HEK293 (cell line): ENCODE results near the gene RSU1.

ENCODE experiments used
- MEIS1 ChIP-seq: sonication (generic); formaldehyde crosslinking; IDR thresholded peaks from 2 replicates; pipeline ENCODE4 v1.8.1; 2022; ENCODE audit warnings: missing genetic modification reagents, mild to moderate bottlenecking, borderline replicate concordance
- TSHZ1 ChIP-seq: fragments of 450-650 bp; formaldehyde crosslinking; IDR thresholded peaks from 2 replicates; pipeline ENCODE4 v1.5.1; 2016; ENCODE audit warnings: missing biosample characterization, missing genetic modification characterization, borderline replicate concordance
- ZBTB20 ChIP-seq: fragments of 450-650 bp; formaldehyde crosslinking; IDR thresholded peaks from 2 replicates; pipeline ENCODE4 v1.5.1; 2016; ENCODE audit warnings: missing biosample characterization, missing genetic modification characterization
- ZBTB26 ChIP-seq: fragments of 450-650 bp; formaldehyde crosslinking; optimal IDR thresholded peaks from 2 replicates; pipeline ENCODE3; 2016; ENCODE audit warnings: missing biosample characterization, mild to moderate bottlenecking, missing genetic modification characterization
- ZBTB7A ChIP-seq: fragments of 450-650 bp; formaldehyde crosslinking; IDR thresholded peaks from 2 replicates; pipeline ENCODE4 v1.5.1; 2016; ENCODE audit warnings: low read depth, missing biosample characterization, missing genetic modification characterization
- ZNF274 ChIP-seq, 2 experiments: fragments of 200-500 bp in 1 of 2; fragments of 450-650 bp in 1 of 2; sonication (Bioruptor generic) in 1 of 2; formaldehyde crosslinking in 1 of 2; IDR thresholded peaks; 2 replicates each; pipeline versions ENCODE4 v1.5.1 to v1.6.1; 2014 to 2016; ENCODE audit warnings: borderline replicate concordance in 1 of 2, inconsistent platforms in 1 of 2, low read length in 1 of 2, missing biosample characterization in 1 of 2, missing genetic modification characterization in 1 of 2
- ZNF362 ChIP-seq: fragments of 450-650 bp; formaldehyde crosslinking; IDR thresholded peaks from 2 replicates; pipeline ENCODE4 v1.5.1; 2016; ENCODE audit warnings: missing biosample characterization, missing genetic modification characterization
- TF ChIP-seq, protein P1 (sequence below): fragments of 450-650 bp; formaldehyde crosslinking; IDR thresholded peaks from 2 replicates; pipeline ENCODE4 v1.5.1; 2016; ENCODE audit warnings: missing biosample characterization, missing genetic modification characterization
- TF ChIP-seq, protein P2 (sequence below): fragments of 450-650 bp; formaldehyde crosslinking; IDR thresholded peaks from 2 replicates; pipeline ENCODE4 v1.5.1; 2016; ENCODE audit warnings: missing biosample characterization, missing genetic modification characterization, borderline replicate concordance
- TF ChIP-seq, protein P3 (sequence below): fragments of 450-650 bp; formaldehyde crosslinking; IDR thresholded peaks from 2 replicates; pipeline ENCODE4 v1.5.1; 2016; ENCODE audit warnings: missing biosample characterization, missing genetic modification characterization, low read depth
- TF ChIP-seq, protein P4 (sequence below): fragments of 450-650 bp; formaldehyde crosslinking; IDR thresholded peaks from 2 replicates; pipeline ENCODE4 v1.5.1; 2016; ENCODE audit warnings: missing biosample characterization, missing genetic modification characterization

- TF ChIP-seq ZBTB20 (tag by site-specific recombination) (no peak), ZBTB7A (tag by site-specific recombination) (no peak), ZNF274 (IDR thresholded peaks at IDR 0.05; ENCODE audit: low read length) (no peak), ZNF274 (tag by site-specific recombination; IDR thresholded peaks at IDR 0.05; ENCODE audit: borderline replicate concordance) (no peak), TSHZ1 (tag by site-specific recombination) (no peak), ZBTB26 (tag by site-specific recombination) (no peak), ZNF362 (no peak), MEIS1 (CRISPR knock-in tag) (no peak)
- TF ChIP-seq, protein P1, sequence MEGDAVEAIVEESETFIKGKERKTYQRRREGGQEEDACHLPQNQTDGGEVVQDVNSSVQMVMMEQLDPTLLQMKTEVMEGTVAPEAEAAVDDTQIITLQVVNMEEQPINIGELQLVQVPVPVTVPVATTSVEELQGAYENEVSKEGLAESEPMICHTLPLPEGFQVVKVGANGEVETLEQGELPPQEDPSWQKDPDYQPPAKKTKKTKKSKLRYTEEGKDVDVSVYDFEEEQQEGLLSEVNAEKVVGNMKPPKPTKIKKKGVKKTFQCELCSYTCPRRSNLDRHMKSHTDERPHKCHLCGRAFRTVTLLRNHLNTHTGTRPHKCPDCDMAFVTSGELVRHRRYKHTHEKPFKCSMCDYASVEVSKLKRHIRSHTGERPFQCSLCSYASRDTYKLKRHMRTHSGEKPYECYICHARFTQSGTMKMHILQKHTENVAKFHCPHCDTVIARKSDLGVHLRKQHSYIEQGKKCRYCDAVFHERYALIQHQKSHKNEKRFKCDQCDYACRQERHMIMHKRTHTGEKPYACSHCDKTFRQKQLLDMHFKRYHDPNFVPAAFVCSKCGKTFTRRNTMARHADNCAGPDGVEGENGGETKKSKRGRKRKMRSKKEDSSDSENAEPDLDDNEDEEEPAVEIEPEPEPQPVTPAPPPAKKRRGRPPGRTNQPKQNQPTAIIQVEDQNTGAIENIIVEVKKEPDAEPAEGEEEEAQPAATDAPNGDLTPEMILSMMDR (tag by site-specific recombination), result no peak
- TF ChIP-seq, protein P2, sequence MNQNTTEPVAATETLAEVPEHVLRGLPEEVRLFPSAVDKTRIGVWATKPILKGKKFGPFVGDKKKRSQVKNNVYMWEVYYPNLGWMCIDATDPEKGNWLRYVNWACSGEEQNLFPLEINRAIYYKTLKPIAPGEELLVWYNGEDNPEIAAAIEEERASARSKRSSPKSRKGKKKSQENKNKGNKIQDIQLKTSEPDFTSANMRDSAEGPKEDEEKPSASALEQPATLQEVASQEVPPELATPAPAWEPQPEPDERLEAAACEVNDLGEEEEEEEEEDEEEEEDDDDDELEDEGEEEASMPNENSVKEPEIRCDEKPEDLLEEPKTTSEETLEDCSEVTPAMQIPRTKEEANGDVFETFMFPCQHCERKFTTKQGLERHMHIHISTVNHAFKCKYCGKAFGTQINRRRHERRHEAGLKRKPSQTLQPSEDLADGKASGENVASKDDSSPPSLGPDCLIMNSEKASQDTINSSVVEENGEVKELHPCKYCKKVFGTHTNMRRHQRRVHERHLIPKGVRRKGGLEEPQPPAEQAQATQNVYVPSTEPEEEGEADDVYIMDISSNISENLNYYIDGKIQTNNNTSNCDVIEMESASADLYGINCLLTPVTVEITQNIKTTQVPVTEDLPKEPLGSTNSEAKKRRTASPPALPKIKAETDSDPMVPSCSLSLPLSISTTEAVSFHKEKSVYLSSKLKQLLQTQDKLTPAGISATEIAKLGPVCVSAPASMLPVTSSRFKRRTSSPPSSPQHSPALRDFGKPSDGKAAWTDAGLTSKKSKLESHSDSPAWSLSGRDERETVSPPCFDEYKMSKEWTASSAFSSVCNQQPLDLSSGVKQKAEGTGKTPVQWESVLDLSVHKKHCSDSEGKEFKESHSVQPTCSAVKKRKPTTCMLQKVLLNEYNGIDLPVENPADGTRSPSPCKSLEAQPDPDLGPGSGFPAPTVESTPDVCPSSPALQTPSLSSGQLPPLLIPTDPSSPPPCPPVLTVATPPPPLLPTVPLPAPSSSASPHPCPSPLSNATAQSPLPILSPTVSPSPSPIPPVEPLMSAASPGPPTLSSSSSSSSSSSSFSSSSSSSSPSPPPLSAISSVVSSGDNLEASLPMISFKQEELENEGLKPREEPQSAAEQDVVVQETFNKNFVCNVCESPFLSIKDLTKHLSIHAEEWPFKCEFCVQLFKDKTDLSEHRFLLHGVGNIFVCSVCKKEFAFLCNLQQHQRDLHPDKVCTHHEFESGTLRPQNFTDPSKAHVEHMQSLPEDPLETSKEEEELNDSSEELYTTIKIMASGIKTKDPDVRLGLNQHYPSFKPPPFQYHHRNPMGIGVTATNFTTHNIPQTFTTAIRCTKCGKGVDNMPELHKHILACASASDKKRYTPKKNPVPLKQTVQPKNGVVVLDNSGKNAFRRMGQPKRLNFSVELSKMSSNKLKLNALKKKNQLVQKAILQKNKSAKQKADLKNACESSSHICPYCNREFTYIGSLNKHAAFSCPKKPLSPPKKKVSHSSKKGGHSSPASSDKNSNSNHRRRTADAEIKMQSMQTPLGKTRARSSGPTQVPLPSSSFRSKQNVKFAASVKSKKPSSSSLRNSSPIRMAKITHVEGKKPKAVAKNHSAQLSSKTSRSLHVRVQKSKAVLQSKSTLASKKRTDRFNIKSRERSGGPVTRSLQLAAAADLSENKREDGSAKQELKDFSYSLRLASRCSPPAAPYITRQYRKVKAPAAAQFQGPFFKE (tag by site-specific recombination), result no peak
- TF ChIP-seq, protein P3, sequence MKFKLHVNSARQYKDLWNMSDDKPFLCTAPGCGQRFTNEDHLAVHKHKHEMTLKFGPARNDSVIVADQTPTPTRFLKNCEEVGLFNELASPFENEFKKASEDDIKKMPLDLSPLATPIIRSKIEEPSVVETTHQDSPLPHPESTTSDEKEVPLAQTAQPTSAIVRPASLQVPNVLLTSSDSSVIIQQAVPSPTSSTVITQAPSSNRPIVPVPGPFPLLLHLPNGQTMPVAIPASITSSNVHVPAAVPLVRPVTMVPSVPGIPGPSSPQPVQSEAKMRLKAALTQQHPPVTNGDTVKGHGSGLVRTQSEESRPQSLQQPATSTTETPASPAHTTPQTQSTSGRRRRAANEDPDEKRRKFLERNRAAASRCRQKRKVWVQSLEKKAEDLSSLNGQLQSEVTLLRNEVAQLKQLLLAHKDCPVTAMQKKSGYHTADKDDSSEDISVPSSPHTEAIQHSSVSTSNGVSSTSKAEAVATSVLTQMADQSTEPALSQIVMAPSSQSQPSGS, result no peak
- TF ChIP-seq, protein P4, sequence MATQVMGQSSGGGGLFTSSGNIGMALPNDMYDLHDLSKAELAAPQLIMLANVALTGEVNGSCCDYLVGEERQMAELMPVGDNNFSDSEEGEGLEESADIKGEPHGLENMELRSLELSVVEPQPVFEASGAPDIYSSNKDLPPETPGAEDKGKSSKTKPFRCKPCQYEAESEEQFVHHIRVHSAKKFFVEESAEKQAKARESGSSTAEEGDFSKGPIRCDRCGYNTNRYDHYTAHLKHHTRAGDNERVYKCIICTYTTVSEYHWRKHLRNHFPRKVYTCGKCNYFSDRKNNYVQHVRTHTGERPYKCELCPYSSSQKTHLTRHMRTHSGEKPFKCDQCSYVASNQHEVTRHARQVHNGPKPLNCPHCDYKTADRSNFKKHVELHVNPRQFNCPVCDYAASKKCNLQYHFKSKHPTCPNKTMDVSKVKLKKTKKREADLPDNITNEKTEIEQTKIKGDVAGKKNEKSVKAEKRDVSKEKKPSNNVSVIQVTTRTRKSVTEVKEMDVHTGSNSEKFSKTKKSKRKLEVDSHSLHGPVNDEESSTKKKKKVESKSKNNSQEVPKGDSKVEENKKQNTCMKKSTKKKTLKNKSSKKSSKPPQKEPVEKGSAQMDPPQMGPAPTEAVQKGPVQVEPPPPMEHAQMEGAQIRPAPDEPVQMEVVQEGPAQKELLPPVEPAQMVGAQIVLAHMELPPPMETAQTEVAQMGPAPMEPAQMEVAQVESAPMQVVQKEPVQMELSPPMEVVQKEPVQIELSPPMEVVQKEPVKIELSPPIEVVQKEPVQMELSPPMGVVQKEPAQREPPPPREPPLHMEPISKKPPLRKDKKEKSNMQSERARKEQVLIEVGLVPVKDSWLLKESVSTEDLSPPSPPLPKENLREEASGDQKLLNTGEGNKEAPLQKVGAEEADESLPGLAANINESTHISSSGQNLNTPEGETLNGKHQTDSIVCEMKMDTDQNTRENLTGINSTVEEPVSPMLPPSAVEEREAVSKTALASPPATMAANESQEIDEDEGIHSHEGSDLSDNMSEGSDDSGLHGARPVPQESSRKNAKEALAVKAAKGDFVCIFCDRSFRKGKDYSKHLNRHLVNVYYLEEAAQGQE (tag by site-specific recombination), result no peak
Observed at GRCh38 chr10:16816171-16816570, 1.1 kb downstream of the RSU1 start.
